ENCODE results near the gene SKAP1. TPM values are rescaled to one million over a fixed set of nuclear protein-coding genes. Genes with fewer than 3 reads are reported as not detected.
"Not testable (repeated sequence)": the region's sequence is repeated elsewhere in the genome, so short reads cannot be mapped to it uniquely, and the experiment has no call there.

SKAP1 gene
- total and polyA plus RNA-seq, 2 donors from 2014 or later, result 34.8 to 42.6 TPM

- H3K9ac ChIP-seq (ENCODE audit: low read length in 3 of 3), result no peak overlapping the region
- no peaks in the 10 kb centered on the region for H3K36me3 ChIP-seq (ENCODE audit: control insufficient read depth in 2 of 3, insufficient read depth in 3 of 3, low read length in 3 of 3)
- no peaks in the 10 kb centered on the region for H3K4me1 ChIP-seq (ENCODE audit: control insufficient read depth in 2 of 3, insufficient read depth in 2 of 3, low read depth in 1 of 3, low read length in 3 of 3)
- DNase-seq, result peak in 1 of 5 donors; percentile 34
- H3K4me3 ChIP-seq (ENCODE audit: low read length in 3 of 3), result no peak overlapping the region
- H3K27me3 ChIP-seq (ENCODE audit: control insufficient read depth, insufficient read depth, low read length), result no peaks in the 10 kb centered on the region
- no peak for FAIRE-seq
- no peak overlapping the region for H3K27ac ChIP-seq (ENCODE audit: low read depth in 2 of 2, low read length in 2 of 2)
- TF ChIP-seq CTCF (IDR thresholded peaks at IDR 0.05; ENCODE audit: borderline replicate concordance, extremely low read depth, insufficient read depth), result no peak
- intact Hi-C loops (cut with DNase I), result no loop called here
- H3K9me3 ChIP-seq (ENCODE audit: control insufficient read depth in 2 of 3, insufficient read depth in 1 of 3, low read length in 3 of 3), result no peaks in the 10 kb centered on the region
Observed at GRCh38 chr17:48190871-48191270, 239.1 kb downstream of the SKAP1 start.

- H3K27me3 ChIP-seq (ENCODE audit: control insufficient read depth, insufficient read depth, low read length), result no peaks in the 10 kb centered on the region
Observed at GRCh38 chr17:48187872-48188608, 242.0 kb downstream of the SKAP1 start.

GRCh38 chr17:48186317-48186716, 243.7 kb downstream of the SKAP1 start:
- FAIRE-seq; intact Hi-C loops (cut with DNase I); DNase-seq; H3K36me3 ChIP-seq (ENCODE audit: control insufficient read depth in 2 of 3, insufficient read depth in 3 of 3, low read length in 3 of 3); H3K4me1 ChIP-seq (ENCODE audit: control insufficient read depth in 2 of 3, insufficient read depth in 2 of 3, low read depth in 1 of 3, low read length in 3 of 3); H3K4me3 ChIP-seq (ENCODE audit: low read length in 3 of 3); H3K27ac ChIP-seq (ENCODE audit: low read depth in 2 of 2, low read length in 2 of 2); H3K27me3 ChIP-seq (ENCODE audit: control insufficient read depth, insufficient read depth, low read length); H3K9ac ChIP-seq (ENCODE audit: low read length in 3 of 3); H3K9me3 ChIP-seq (ENCODE audit: control insufficient read depth in 2 of 3, insufficient read depth in 1 of 3, low read length in 3 of 3): not testable (repeated sequence)

More at GRCh38 chr17:48187872-48188608, 242.0 kb downstream of the SKAP1 start:
- Histone ChIP-seq H3K9ac (ENCODE audit: low read length in 3 of 3) (no peak overlapping the region), H3K9me3 (ENCODE audit: control insufficient read depth in 2 of 3, insufficient read depth in 1 of 3, low read length in 3 of 3) (no peaks in the 10 kb centered on the region), H3K4me1 (ENCODE audit: control insufficient read depth in 2 of 3, insufficient read depth in 2 of 3, low read depth in 1 of 3, low read length in 3 of 3) (no peaks in the 10 kb centered on the region), H3K27ac (ENCODE audit: low read depth in 2 of 2, low read length in 2 of 2) (no peak overlapping the region), H3K4me3 (ENCODE audit: low read length in 3 of 3) (no peak overlapping the region), H3K36me3 (ENCODE audit: control insufficient read depth in 2 of 3, insufficient read depth in 3 of 3, low read length in 3 of 3) (no peaks in the 10 kb centered on the region)
- intact Hi-C loops (cut with DNase I), result no loop called here
- no peak for TF ChIP-seq CTCF (IDR thresholded peaks at IDR 0.05; ENCODE audit: borderline replicate concordance, extremely low read depth, insufficient read depth)
- DNase-seq (peak in 3 of 5 donors; percentile 37 to 88 (median 82)), FAIRE-seq (no peak)

GRCh38 chr17:48184721-48185120, 245.3 kb downstream of the SKAP1 start:
- Histone ChIP-seq H3K4me3 (ENCODE audit: low read length in 3 of 3) (no peak overlapping the region), H3K36me3 (ENCODE audit: control insufficient read depth in 2 of 3, insufficient read depth in 3 of 3, low read length in 3 of 3) (no peaks in the 10 kb centered on the region), H3K27ac (ENCODE audit: low read depth in 2 of 2, low read length in 2 of 2) (no peak overlapping the region), H3K4me1 (ENCODE audit: control insufficient read depth in 2 of 3, insufficient read depth in 2 of 3, low read depth in 1 of 3, low read length in 3 of 3) (no peaks in the 10 kb centered on the region), H3K27me3 (ENCODE audit: control insufficient read depth, insufficient read depth, low read length) (no peaks in the 10 kb centered on the region), H3K9me3 (ENCODE audit: control insufficient read depth in 2 of 3, insufficient read depth in 1 of 3, low read length in 3 of 3) (no peaks in the 10 kb centered on the region), H3K9ac (ENCODE audit: low read length in 3 of 3) (no peak overlapping the region)
- no peak for DNase-seq
- intact Hi-C loops (cut with DNase I), result no loop called here
- no peak for TF ChIP-seq CTCF (IDR thresholded peaks at IDR 0.05; ENCODE audit: borderline replicate concordance, extremely low read depth, insufficient read depth)
- no peak for FAIRE-seq

All from kidney (tissue), 14 donors.